Neural crest cell (in vitro differentiated cells): Measurements from ENCODE around the gene HEXD. TPM values are rescaled to one million over a fixed set of nuclear protein-coding genes. Genes with fewer than 3 reads are reported as not detected.

Source experiments
- DNase-seq: peaks from one replicate; pipeline ENCODE4 v3.0.0; 2021; ENCODE audit warnings: low read depth, mixed read lengths, low spot score
- H3K27ac Mint-ChIP-seq: one replicate; pipeline ENCODE4 v1.8.0; 2021; ENCODE audit warnings: mild to moderate bottlenecking, mixed read lengths; ENCODE audit not compliant: unreplicated experiment
- H3K27me3 Mint-ChIP-seq: 2 replicates; pipeline ENCODE4 v1.8.0; 2021; ENCODE audit warnings: low read depth, mild to moderate bottlenecking, mixed read lengths
- H3K36me3 Mint-ChIP-seq: 2 replicates; pipeline ENCODE4 v1.8.0; 2021; ENCODE audit warnings: low read depth, mild to moderate bottlenecking, mixed read lengths
- H3K4me1 Mint-ChIP-seq: 2 replicates; pipeline ENCODE4 v1.8.0; 2021; ENCODE audit warnings: mixed read lengths
- H3K4me3 Mint-ChIP-seq: one replicate; pipeline ENCODE4 v1.8.0; 2021; ENCODE audit warnings: mild to moderate bottlenecking, mixed read lengths
- H3K9me3 Mint-ChIP-seq: 2 replicates; pipeline ENCODE4 v1.8.0; 2021; ENCODE audit warnings: mixed read lengths
- CTCF ChIP-seq: fragments of 200-600 bp; sonication (generic); conservative IDR thresholded peaks from 2 replicates; pipeline ENCODE4 v1.5.0; 2021; ENCODE audit warnings: antibody characterized with exemption, mild to moderate bottlenecking
- total RNA-seq: library from RNA; stranded (reverse); gene quantifications from 2 replicates; pipeline ENCODE4 v1.2.1, GENCODE V29; 2021

The HEXD gene
- total RNA-seq, 1 donor from 2014 or later = 48.5 TPM

- H3K4me3 Mint-ChIP-seq = no peak overlapping the region
- no peaks in the 10 kb centered on the region for H3K36me3 Mint-ChIP-seq
- no peaks in the 10 kb centered on the region for H3K4me1 Mint-ChIP-seq
- H3K27ac Mint-ChIP-seq = no peak overlapping the region
- no peak for DNase-seq
- peaks cover 5% of the 10 kb centered on the region for H3K27me3 Mint-ChIP-seq
- TF ChIP-seq CTCF = no peak
- no peaks in the 10 kb centered on the region for H3K9me3 Mint-ChIP-seq
Observed at GRCh38 chr17:82386255-82386831, 31.8 kb upstream of the HEXD start.

- no peak overlapping the region for H3K27ac Mint-ChIP-seq
- H3K4me1 Mint-ChIP-seq = no peaks in the 10 kb centered on the region
- no peak overlapping the region for H3K4me3 Mint-ChIP-seq
- H3K36me3 Mint-ChIP-seq = no peaks in the 10 kb centered on the region
- DNase-seq = no peak
- TF ChIP-seq CTCF = no peak
- H3K27me3 Mint-ChIP-seq = peaks cover 2% of the 10 kb centered on the region
- no peaks in the 10 kb centered on the region for H3K9me3 Mint-ChIP-seq
Observed at GRCh38 chr17:82386881-82387704, 31.1 kb upstream of the HEXD start.

GRCh38 chr17:82387705-82388106, 30.4 kb upstream of the HEXD start:
- no peak for TF ChIP-seq CTCF
- no peak for DNase-seq
- Mint-ChIP-seq H3K9me3 (no peaks in the 10 kb centered on the region), H3K36me3 (no peaks in the 10 kb centered on the region), H3K27ac (no peak overlapping the region), H3K4me1 (no peaks in the 10 kb centered on the region), H3K27me3 (peaks cover 2% of the 10 kb centered on the region), H3K4me3 (no peak overlapping the region)

GRCh38 chr17:82388223-82388921, 29.8 kb upstream of the HEXD start:
- no peak for DNase-seq
- Mint-ChIP-seq H3K9me3 (no peaks in the 10 kb centered on the region), H3K4me3 (no peak overlapping the region), H3K27me3 (peaks cover 2% of the 10 kb centered on the region), H3K36me3 (no peaks in the 10 kb centered on the region), H3K4me1 (no peaks in the 10 kb centered on the region), H3K27ac (no peak overlapping the region)
- TF ChIP-seq CTCF = no peak

- H3K9me3 Mint-ChIP-seq = no peaks in the 10 kb centered on the region
- no peak overlapping the region for H3K27ac Mint-ChIP-seq
- no peaks in the 10 kb centered on the region for H3K36me3 Mint-ChIP-seq
- DNase-seq = no peak
- no peak for TF ChIP-seq CTCF
- H3K27me3 Mint-ChIP-seq = peaks cover 2% of the 10 kb centered on the region
- H3K4me1 Mint-ChIP-seq = no peaks in the 10 kb centered on the region
- no peak overlapping the region for H3K4me3 Mint-ChIP-seq
Observed at GRCh38 chr17:82388922-82389283, 29.2 kb upstream of the HEXD start.
